SKM-1 treated with dmso at 0.1 percent for 144 hours (cell line): ENCODE measurements around the gene NQO2.
A peak's percentile ranks its signal among the peaks of the same experiment; 100 is the strongest.
"Not testable (repeated sequence)": the region's sequence is repeated elsewhere in the genome, so short reads cannot be mapped to it uniquely, and the experiment has no call there.

ENCODE experiments used
- DNase-seq: peaks from one replicate; lab custom pipeline; 2025; ENCODE audit not compliant: unreplicated experiment; lab: John Stamatoyannopoulos, UW

Gene NQO2

DNA sequence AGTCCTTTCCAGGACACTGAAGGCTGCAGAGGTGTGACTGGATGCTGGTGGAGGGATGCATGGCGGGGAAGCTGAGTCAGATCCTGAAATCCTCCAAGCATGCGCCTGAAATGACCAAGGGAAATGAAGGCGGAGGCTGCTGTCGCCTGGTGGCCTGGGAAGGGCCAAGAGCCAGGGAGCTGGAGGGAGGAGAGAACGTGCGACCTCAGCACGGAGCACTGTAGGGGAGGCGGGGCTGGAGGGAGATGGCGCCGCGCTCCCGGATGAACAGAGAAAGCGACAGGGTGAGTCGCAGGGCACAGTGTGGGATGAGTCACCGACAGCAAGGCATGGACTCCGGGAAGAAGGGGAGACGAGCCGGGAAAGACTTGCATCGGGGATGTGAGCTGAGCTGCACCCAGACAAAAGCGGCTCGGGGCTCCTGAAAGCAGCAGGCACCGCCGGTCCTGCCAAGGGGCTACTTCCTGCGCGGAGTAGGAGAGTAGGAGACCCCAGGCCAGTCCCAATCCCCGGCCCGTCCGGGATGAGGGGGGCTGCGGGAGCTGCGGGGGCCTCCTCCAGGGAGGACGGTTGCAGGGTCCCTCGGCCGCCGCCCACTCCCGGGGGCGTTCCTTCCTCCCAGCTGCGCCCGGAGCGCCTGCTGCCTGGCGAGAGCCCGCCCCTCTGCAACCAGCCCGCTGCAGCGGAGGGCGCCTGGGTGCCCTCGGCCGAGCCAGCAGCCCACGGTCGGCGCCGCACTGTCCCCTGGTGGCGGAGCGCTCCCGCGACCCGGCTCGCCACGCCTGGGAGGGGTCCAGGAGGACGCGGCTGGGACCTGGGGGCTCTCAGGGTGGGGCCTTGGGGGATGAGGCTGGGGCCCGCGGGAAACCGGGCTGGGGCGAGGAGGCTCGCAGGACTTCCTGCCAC, 11.0 kb upstream of the NQO2 start:
- DNase-seq: peak; percentile 69

DNA sequence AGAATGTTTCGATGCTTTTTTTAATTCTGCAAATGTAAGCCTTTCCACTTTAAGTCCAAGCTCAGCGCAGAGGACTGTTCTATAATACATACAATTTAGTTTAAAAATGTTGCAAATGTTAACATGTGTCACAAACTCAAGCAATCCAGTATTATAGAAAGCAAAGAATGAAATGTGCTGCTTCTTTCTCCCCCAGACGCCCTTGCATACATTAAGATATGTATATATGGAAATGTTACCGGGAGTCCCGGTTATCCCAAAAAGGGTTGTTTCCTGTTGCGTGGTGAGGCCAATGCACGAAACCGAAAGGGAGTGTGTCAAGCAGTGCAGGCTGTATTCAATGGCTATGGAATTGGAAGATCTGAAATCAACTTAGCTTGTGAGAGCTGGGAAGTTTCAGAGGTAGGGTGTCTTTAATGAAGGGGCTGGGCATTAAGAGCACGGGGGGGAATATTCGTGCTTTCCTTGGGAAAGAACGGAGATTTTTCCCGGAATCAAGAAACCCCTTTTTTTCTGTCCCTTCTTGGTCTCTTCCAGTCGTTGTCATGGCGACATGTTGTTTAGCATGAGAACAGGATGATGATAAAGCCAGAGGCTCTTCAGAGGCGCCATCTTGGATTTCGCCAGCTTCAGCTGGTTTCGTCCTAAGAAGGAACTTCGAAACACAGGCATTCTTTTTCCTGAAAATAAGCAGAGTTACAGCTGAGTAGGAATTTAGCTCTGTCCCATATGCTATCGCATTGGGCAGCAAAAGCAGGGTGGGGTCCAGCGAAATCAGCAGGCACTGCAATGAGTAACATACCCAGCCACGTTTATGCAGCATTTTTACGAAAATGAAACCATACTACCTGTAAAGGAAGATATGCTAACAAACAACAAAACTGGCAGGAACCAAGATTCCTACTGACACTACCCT, 10.1 kb upstream of the NQO2 start:
- peak; percentile 93 for DNase-seq

DNA sequence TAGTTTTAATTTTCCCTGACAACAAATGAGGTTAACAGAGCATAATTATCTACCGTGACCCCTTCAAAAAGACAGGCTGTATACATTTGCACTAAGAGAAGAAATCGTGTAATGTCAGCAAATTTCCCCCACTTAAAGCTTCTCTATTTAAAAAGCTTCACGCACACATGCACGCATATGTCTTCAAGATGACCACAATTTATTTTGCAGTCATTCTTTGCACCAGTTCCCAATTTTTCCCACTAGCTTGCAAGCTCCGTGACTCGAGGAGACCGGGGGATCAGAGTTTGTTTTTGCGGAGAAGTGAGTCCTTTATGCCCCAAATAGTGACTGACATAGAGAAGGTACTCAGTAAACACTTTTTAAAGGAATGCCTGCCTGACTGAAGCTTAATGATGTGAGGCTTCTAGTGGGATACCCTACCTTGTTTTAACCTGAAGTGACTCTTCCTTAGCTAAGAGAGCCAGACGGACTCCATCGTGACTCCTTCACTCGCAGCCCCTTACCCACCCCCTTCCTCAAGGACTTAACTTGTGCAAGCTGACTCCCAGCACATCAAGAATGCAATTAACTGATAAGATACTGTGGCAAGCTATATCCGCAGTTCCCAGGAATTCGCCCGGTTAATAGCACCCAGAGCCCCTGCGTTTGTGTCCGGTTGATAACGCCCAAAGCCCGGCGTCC, 9.3 kb upstream of the NQO2 start:
- no peak for DNase-seq

DNA sequence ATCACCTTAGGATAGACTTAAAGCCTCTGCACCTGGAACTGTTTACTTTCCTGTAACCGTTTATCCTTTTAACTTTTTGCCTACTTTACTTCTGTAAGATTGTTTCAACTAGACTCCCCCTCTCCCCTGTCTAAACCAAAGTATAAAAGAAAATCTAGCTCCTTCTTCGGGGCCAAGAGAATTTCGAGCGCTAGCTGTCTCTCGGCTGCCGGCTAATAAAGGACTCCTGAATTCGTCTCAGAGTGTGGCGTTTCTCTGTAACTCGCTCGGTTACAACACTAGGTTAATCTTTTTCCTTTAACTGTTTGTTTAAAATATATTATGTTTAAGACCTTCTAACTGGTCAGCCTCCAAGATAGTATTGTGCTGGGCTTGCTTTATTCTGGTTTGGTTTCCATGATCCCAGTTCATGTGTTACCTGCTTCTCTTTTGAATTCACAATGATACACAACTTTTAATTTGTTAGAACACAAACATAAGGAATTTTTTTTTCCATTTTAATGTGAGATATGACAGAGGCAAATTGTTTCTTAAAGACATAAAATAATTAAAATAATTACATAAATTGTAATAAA, 8.7 kb upstream of the NQO2 start:
- no peak for DNase-seq

DNA sequence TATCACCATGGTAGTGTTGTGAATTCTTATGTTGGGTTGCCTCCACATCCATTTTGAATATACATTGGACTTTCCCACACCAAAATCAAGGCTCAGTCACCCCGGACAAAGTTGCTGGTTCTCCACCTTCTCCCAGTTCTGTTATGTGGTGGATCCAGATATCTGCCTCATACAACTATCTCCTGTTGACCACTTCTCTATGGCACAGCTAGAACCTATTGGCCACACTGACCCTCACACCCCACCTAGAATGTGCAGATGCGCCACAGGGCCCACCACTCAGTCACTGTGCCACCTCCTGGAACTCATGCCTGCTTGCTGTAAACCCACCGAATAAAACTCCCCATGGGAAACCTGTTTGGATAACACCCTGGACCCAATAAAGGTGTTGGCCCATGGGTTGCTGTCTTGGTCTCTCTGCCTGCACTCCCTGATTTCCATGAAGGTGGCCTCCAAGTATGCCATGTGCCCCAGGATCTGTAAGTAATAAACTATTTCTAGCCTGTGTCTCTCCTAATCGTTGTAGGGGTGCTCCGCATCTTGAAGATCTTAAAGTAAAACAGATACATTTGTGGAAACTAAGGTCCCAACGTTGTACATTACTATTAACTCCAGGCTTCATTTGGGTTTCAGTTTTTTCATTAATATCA, 7.2 kb upstream of the NQO2 start:
- DNase-seq: no peak

DNA sequence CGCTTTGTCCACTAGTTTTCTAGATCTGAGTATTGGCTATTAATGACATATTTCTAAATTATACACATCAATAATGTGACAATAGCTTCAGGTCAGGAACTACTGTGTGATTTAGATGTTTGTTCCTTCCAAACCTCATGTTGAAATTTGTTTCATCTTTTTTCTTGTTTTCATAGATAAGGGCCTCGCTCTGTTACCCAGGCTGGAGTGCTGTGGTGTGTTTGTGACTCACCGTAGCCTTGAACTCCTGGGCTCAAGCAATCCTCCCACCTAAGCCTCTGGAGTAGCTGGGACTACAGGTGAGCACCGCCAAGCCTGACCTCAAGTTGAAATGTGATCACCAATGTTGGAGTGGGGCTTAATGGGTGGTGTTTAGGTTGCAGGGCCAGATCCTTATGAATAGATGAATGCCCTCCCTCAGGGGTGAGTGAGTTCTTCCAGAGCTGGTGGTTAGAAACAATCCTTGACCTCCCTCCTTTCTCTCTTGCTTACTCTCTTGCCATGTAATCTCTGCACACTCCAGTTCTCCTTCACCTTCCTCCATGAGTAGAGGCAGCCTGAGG, 5.9 kb upstream of the NQO2 start:
- DNase-seq: no peak

DNA sequence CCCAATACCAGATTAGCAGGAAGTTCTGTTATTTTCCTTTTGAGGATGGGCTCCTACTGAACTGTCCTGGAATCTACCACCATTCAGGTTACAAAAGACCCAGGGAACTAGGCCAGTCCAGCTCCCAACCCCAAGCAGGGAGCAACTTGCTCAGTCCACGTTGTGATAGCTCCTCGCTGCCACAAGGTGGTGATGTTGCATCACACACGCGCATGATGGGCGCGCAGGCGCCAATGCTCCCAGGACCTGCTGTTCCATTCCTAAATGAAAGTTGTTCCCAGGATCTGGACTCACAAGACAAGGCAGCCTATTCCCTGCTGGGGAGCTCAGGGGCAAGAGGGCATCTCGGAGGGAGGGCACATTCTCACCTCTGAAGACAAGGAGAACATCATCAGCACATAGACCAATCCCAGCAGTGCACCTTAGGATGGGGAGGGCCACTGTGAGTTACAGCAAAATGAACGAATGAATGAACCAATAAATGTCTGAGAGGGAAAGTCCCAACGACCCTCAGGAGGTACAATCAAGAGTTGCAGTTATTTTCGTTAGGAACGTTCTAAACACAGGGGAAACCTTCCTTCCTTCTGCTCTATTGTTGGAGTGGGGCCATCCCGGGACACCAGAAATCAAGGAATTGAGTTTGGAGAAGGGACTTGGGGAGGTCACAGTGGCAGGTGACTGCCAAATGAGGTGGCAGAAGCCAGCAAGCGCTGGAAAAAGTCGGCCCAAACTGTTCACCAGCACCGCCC, 1.3 kb upstream of the NQO2 start:
- not testable (repeated sequence) for DNase-seq

DNA sequence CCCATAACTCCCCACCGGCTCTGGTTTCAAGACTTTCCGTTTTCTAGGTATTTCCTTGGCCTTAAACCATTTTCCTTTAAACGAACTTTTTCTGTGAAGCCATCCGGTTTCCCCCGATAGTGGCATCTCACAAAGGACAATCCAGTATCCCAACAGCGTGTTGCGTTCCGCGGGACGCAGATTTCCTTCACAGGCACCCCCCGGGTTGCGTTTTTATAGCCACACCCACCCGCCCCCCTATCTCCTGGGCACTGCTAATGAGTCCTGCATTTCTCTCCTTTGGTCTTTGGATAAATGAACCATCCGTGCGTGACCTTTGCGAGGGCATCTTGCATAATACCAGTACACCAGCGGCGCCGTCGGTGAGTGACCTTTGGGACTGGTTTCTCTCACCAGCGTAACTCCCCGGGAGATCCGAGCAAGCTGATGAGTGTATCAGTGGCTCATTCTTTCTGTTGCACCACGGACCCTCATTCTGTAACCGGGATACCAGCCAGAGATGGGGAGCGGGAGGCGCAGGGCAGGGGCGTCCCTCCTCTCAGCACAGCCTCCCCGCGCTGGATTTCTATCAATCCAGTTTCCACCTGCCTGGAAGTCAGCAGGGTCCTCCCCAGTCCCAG, 586 bp upstream of the NQO2 start:
- DNase-seq: peak; percentile 71

DNA sequence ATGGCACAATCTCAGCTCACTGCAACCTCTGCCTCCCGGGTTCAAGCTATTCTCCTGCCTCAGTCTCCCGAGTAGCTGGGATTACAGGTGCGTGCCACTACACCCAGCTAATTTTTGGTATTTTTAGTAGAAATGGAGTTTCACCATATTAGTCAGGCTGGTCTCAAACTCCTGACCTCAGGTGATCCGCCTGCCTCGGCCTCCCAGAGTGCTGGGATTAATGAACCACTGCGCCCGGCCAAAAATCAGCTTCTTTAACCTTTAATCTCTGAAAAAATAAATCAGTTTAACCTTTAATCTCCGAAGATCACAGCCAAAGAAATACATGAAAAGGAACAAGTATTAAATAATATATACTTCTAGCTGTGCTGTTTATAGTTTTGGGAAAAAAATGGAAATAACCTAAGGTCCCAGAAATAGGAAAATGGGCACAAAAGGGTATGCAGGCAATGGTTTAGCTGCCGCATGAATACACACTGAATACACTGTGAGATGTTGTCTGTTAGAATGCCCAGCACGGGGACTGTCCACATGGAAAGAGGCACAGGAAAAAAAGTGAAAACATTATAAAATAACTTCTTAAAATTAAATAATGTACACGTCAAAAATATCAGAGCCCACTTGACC, 1.6 kb downstream of the NQO2 start:
- DNase-seq: no peak

DNA sequence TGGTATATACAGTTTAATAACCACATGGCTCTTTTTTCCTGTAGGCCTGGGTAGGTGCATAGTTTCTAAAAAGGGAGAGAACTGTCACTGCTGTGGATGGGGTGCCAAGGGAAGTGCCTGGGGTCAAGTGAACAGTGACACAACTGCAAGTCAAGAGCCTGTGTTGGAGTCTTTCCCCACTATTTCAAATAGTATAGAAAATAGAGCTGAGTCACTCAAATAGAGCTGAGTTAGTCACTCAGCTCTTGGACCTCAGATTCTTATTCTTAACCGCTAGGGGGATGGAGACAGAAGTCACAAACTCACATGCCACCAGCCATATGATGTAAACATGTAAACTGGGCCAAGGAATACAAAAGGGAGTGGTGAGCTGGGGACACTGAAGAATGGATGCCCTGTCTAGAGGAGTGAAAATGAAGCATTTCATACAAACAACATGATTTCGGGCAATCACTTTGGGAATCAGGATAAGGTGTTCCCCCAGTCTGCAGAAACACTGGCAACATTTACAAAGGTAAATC, 2.1 kb downstream of the NQO2 start:
- peak; percentile 93 for DNase-seq

DNA sequence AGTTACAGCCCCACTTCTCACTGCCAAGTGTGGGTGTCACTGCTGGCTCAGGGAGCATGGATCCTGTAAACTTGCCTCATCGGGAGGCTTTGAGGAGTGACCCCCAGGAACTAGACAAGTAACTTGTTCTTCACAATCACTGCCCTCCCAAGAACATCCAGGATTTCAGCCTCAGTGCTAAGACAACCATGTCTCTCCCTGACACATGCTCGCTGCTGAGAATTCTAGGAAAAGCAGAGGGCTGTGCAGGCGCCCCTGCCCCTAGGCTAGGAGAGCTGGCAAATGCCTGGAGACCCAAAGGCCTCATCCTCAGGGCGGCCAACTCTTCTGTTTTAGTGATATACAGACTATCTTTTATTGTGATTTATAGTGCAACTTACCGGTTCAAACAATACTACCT, 3.5 kb downstream of the NQO2 start:
- not testable (repeated sequence) for DNase-seq

DNA sequence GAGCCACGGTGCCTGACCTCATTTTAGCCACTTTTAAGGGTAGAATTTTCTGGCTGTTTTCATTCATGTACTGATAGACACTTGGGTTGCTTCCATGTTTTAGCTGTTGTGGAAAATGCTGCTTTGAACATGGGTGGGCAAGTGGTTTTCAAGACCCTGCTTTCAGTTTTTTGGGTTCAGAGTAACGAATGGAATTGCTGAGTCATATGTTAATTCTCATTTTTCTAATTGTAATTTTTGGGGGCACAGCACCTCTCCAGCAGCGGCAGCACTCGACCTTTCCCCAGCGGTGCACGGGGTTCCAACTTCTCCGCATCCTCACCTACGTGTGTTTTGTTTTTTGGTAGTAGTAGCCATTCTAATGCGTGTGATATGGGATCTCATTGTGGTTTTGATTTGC, 5.4 kb downstream of the NQO2 start:
- no peak for DNase-seq

DNA sequence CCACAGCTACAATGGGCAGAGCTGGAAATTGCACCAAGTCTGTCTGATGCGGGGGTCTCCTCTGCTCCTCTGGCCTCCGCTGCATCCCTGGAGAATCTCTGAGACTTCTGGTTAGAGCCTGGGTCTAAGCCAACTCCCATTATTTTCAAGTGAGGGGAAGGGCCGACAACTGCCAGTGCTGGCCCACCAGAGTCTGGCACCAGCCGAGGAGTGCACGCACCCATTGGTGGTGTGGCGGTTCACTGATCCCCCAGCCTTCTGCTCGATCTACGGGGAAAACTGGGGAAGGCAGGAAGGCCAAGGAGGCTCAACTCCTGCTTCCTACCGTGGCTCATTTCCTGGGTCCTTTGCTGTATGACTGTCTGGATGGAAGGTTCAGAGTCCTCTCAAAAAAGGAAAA, 6.2 kb downstream of the NQO2 start:
- no peak for DNase-seq

DNA sequence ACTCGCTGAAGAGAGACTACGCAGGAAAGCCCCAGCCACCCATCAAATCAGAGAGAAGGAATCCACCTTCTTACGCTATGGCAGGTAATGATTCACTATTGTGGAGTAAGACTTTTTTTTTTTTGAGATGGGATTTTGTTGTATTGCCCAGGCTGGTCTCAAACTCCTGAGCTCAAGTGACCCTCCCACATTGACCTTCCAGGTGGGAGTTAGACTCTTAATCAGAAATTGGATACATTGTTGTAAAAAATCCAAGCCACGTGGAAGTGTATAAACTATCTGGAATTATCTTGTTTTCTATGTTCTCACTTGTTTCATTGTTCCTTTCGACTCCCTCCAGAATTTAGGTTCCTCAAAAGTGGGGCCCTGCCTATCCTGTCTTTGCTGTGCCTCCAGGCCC, 6.8 kb downstream of the NQO2 start:
- DNase-seq: no peak

DNA sequence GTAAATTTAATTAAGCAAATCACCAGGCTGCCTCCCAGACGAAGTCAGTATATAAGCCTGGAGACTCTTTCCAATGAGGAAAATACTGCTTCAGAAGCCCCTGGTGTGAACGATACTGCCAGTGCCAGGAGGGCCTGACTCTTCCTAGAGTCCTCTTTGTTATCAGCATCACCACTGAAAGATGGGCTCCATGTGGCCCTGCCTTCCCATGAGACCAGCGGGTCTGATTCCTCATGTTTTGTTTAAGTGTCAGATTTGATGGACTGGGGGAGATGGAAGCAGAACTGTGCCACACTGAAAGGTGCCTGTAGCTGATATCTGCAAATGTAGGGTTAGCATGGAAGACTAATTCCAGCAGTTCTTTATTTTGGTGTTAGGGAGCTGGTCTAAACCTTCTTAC, 7.9 kb downstream of the NQO2 start:
- DNase-seq: no peak

DNA sequence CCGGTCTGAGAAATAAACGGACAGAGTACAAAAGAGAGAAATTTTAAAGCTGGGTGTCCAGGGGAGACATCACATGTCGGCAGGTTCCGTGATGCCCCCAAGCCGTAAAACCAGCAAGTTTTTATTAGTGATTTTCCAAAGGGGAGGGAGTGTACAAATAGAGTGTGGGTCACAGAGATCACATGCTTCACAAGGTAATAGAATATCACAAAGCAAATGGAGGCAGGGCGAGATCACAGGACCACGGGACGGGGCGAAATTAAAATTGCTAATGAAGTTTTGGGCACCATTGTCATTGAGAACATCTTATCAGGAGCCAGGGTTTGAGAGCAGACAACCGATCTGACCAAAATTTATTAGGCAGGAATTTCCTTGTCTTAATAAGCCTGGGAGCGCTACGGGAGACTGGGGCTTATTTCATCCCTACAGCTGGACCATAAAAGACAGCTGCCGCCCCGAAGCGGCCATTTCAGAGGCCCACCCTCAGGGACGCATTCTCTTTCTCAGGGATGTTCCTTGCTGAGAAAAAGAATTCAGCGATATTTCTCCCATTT, 9.1 kb downstream of the NQO2 start:
- DNase-seq: not testable (repeated sequence)

DNA sequence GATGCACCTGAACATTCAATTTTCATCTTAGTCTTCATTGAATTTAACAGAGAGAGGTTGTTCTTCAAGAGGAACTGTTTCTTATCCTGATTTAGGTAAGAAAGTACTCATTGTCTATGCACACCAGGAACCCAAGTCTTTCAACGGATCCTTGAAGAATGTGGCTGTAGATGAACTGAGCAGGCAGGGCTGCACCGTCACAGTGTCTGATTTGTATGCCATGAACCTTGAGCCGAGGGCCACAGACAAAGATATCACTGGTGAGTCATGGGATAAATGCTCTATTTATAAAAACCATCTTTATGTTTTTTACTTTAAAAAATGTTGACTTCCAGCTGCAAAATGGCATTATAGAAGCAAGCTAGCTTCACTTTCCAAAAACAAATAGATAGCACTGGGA, 10.2 kb downstream of the NQO2 start:
- no peak for DNase-seq

DNA sequence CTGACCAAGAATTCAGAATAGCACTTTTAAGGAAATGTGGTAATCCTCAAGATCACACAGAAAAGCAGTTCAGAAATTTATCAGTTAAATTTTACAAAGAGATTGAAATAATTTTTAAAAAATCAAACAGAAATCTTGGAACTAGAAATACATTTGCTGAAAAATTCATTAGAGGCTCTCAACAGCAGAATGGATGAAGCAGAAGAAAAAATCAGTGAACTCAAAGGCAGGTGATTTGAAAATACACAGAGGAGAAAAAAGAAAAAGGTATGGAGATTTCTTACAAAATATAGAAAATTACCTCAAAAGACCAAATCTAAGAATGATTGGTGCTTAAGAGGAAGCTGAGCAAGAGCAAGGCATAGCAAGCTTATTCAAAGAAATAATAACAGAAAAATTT, 11.5 kb downstream of the NQO2 start:
- DNase-seq: no peak
